Measurements from ENCODE around the gene CNTN1.

The CNTN1 gene

DNA sequence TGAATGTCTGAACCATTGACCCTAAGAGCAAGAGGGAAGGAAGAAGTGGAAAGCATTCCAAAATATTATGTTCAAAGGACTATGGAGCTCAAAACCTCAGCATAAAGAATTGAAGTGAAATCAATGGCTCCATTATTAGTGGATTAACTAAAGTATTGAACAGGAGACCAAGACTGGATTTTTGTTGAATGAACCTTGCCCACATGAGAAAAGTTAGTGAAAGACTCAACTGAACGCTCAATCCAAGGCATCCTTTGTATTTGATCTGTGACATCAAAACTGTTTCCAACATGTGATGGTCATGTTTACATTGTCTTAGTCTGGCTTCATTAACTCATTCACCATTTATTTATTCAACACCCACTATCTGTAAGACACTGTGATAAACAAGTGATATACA is 161.0 kb downstream of the CNTN1 start:
- Histone ChIP-seq H3K27ac (ENCODE audit: extremely low read depth, low read depth, low read length) (no peak overlapping the region), H3K36me3 (ENCODE audit: control insufficient read depth in 2 of 2, insufficient read depth in 1 of 2, low read length in 2 of 2) (no peaks in the 10 kb centered on the region), H3K9me3 (ENCODE audit: control insufficient read depth, insufficient read depth, low read depth, low read length) (no peaks in the 10 kb centered on the region), H3K4me1 (ENCODE audit: control insufficient read depth, insufficient read depth, low read length) (no peaks in the 10 kb centered on the region), H3K4me3 (ENCODE audit: low read depth, low read length) (no peak overlapping the region)
- ChIA-PET POLR2A (no interaction called here), CTCF (no interaction called here)
- TF ChIP-seq ZNF37A (tag by site-specific recombination; IDR thresholded peaks at IDR 0.05) (no peak), ZNF645 (tag by site-specific recombination; IDR thresholded peaks at IDR 0.05) (no peak), ZNF169 (tag by site-specific recombination; IDR thresholded peaks at IDR 0.05) (no peak), ZNF449 (tag by site-specific recombination; IDR thresholded peaks at IDR 0.05) (no peak), ZNF560 (tag by site-specific recombination; IDR thresholded peaks at IDR 0.05; ENCODE audit: borderline replicate concordance) (no peak)

DNA sequence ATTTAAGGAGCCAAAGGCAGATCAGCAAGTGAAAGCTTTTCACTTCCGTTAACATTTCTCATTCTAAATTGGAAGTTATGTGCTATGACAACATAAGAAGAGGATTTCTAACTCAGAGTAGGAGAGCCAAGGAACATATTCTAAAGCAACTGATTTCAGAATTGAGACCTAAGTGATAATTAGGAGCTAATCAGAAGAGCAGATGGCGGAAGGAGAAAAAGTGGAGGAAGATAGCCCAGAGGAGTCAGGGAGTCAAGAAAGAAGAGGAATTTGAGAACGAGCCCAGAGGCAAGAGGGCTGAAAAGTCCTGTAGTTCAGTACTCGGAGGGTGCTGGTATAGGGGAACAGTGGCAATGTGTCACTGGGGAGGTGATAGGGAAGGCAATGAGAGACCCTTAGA is 162.4 kb downstream of the CNTN1 start:
- ChIA-PET CTCF (interaction anchor here (0.5 kb wide), 1 partner anchor 358 kb away, joined by 3 read pairs; no protein-coding TSS in a partner anchor), POLR2A (no interaction called here)
- H3K27ac ChIP-seq (ENCODE audit: extremely low read depth, low read depth, low read length), result no peak overlapping the region
- H3K36me3 ChIP-seq (ENCODE audit: control insufficient read depth in 2 of 2, insufficient read depth in 1 of 2, low read length in 2 of 2), result no peaks in the 10 kb centered on the region
- H3K4me3 ChIP-seq (ENCODE audit: low read depth, low read length), result no peak overlapping the region
- no peaks in the 10 kb centered on the region for H3K4me1 ChIP-seq (ENCODE audit: control insufficient read depth, insufficient read depth, low read length)
- H3K9me3 ChIP-seq (ENCODE audit: control insufficient read depth, insufficient read depth, low read depth, low read length), result no peaks in the 10 kb centered on the region
- TF ChIP-seq ZNF677 (tag by site-specific recombination; IDR thresholded peaks at IDR 0.05) (no peak), ZNF280D (tag by site-specific recombination; IDR thresholded peaks at IDR 0.05) (no peak), ZNF112 (tag by site-specific recombination; IDR thresholded peaks at IDR 0.05) (no peak), ZNF76 (tag by site-specific recombination; IDR thresholded peaks at IDR 0.05; ENCODE audit: borderline replicate concordance, low read depth) (no peak), ZNF623 (tag by site-specific recombination; IDR thresholded peaks at IDR 0.05) (no peak), ZBTB21 (tag by site-specific recombination; IDR thresholded peaks at IDR 0.05) (no peak), ZNF266 (tag by site-specific recombination; IDR thresholded peaks at IDR 0.05; ENCODE audit: low read depth) (no peak), ZNF138 (tag by site-specific recombination; IDR thresholded peaks at IDR 0.05; ENCODE audit: borderline replicate concordance) (no peak), ZNF692 (tag by site-specific recombination; IDR thresholded peaks at IDR 0.05) (no peak), ZNF426 (tag by site-specific recombination; IDR thresholded peaks at IDR 0.05) (no peak), ZFP37 (tag by site-specific recombination; IDR thresholded peaks at IDR 0.05) (no peak), ZNF146 (tag by site-specific recombination; IDR thresholded peaks at IDR 0.05) (no peak), ZFP69B (tag by site-specific recombination; IDR thresholded peaks at IDR 0.05) (no peak), ZNF791 (tag by site-specific recombination; IDR thresholded peaks at IDR 0.05) (no peak), ZBTB10 (tag by site-specific recombination; IDR thresholded peaks at IDR 0.05) (no peak), ZSCAN18 (tag by site-specific recombination; IDR thresholded peaks at IDR 0.05) (no peak), IKZF3 (tag by site-specific recombination; IDR thresholded peaks at IDR 0.05) (no peak)
- TF ChIP-seq, protein P1, sequence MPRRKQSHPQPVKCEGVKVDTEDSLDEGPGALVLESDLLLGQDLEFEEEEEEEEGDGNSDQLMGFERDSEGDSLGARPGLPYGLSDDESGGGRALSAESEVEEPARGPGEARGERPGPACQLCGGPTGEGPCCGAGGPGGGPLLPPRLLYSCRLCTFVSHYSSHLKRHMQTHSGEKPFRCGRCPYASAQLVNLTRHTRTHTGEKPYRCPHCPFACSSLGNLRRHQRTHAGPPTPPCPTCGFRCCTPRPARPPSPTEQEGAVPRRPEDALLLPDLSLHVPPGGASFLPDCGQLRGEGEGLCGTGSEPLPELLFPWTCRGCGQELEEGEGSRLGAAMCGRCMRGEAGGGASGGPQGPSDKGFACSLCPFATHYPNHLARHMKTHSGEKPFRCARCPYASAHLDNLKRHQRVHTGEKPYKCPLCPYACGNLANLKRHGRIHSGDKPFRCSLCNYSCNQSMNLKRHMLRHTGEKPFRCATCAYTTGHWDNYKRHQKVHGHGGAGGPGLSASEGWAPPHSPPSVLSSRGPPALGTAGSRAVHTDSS (tag by site-specific recombination; IDR thresholded peaks at IDR 0.05), result no peak

Data from HEK293 (cell line).